ENCODE results near the gene OR5B17.

GRCh38 chr11:58316142-58316541, 42.7 kb downstream of the OR5B17 start:
- TF ChIP-seq CTCF (IDR thresholded peaks at IDR 0.05) (no peak), CEBPB (IDR thresholded peaks at IDR 0.05) (no peak), RCOR1 (IDR thresholded peaks at IDR 0.05; ENCODE audit: low read depth, low read length) (no peak), HMGXB4 (CRISPR knock-in tag; IDR thresholded peaks at IDR 0.05; ENCODE audit: borderline replicate concordance) (no peak), USF2 (IDR thresholded peaks at IDR 0.05) (no peak), RAD21 (conservative IDR thresholded peaks at IDR 0.05 in 1 of 2, IDR thresholded peaks at IDR 0.05 in 1 of 2) (no peak), KDM1A (IDR thresholded peaks at IDR 0.05; ENCODE audit: low read depth) (no peak), MAFK (IDR thresholded peaks at IDR 0.05; ENCODE audit: partially characterized antibody) (no peak), PHF8 (IDR thresholded peaks at IDR 0.05; ENCODE audit: borderline replicate concordance, low read depth) (no peak)

Data from A549 (cell line).